GM06990 (cell line): ENCODE measurements around the gene FTCD.
"Not testable (repeated sequence)": the region's sequence is repeated elsewhere in the genome, so short reads cannot be mapped to it uniquely, and the experiment has no call there.

Experiments
- DNase-seq: peaks from one replicate; pipeline ENCODE4 v3.0.0-alpha.2; 2011; ENCODE audit not compliant: insufficient read length; ENCODE audit errors: extremely low read depth
- H3K27me3 ChIP-seq: replicated peaks from 2 replicates; pipeline ENCODE4 v1.6.0; 2011; ENCODE audit warnings: low read length; ENCODE audit not compliant: control insufficient read depth, insufficient read depth
- H3K36me3 ChIP-seq: 2 replicates; pipeline ENCODE4 v1.5.1; 2011; ENCODE audit warnings: low read length; ENCODE audit not compliant: control insufficient read depth, insufficient read depth
- H3K4me3 ChIP-seq: replicated peaks from 2 replicates; pipeline ENCODE4 v1.5.1; 2011; ENCODE audit warnings: low read depth, mild to moderate bottlenecking, control low read depth, low read length
- TF ChIP-seq, protein P1 (sequence below): IDR thresholded peaks from 2 replicates; pipeline ENCODE4 v1.5.1; 2011; ENCODE audit warnings: low read length, control low read depth, mild to moderate bottlenecking, inconsistent platforms; ENCODE audit not compliant: insufficient read depth, poor library complexity, severe bottlenecking

Gene FTCD

DNA sequence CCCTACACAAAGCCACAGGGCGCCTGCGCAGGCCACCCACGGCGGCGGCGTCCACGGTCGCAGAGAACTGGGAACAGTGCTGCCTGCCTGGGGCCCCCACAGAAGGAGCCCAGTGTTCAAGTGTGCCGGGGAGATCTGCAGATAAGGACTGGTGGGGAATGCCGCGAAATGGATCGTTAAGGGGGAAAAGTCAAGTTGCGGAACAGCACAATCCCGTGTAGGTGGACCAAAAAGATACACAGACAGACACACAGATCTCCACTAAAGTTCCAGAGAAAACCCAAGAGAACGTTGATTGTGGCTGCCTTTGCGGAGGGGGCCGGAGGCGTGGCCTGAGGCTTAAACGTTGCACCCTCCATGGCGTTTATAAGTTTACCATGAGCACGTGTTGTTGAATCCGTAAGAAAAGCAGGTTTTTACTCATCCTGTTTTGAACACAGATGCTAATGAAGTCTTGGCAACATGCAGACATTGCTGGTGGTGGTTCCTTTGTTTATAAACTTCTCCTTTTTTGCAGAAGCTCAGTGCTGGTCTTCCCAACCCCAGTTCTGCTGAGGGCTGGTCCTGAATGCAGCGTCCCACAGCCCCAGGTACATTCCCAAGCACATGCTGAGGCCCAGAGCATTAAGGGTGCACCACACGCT lies 24.8 kb upstream of the FTCD start:
- no peaks in the 10 kb centered on the region for H3K27me3 ChIP-seq

DNA sequence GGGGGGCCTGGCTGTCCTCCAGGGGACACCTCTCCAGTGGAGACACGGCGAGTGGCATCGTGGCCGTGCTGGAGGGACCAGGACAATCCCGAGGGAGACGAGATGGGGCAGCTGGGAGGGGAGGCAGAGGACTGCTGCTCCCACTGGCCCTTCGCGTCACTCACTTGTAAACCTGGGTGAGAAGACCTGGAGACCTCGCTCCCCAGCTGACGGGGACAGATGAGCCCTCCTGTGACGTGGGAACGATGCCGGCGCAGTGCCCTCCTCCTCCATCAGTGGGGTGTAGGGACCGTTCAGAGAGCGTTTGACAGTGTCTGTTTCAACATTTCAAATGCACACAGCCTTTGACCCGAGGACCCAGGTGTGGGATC lies 24.3 kb upstream of the FTCD start:
- no peak for DNase-seq
- Histone ChIP-seq H3K4me3 (no peak overlapping the region), H3K36me3 (no peaks in the 10 kb centered on the region), H3K27me3 (no peaks in the 10 kb centered on the region)
- TF ChIP-seq, protein P1, sequence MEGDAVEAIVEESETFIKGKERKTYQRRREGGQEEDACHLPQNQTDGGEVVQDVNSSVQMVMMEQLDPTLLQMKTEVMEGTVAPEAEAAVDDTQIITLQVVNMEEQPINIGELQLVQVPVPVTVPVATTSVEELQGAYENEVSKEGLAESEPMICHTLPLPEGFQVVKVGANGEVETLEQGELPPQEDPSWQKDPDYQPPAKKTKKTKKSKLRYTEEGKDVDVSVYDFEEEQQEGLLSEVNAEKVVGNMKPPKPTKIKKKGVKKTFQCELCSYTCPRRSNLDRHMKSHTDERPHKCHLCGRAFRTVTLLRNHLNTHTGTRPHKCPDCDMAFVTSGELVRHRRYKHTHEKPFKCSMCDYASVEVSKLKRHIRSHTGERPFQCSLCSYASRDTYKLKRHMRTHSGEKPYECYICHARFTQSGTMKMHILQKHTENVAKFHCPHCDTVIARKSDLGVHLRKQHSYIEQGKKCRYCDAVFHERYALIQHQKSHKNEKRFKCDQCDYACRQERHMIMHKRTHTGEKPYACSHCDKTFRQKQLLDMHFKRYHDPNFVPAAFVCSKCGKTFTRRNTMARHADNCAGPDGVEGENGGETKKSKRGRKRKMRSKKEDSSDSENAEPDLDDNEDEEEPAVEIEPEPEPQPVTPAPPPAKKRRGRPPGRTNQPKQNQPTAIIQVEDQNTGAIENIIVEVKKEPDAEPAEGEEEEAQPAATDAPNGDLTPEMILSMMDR: no peak

More for the DNA sequence above, 24.8 kb upstream of the FTCD start:
- H3K4me3 ChIP-seq: no peak overlapping the region
- no peak for DNase-seq
- TF ChIP-seq, protein P1: no peak
- no peaks in the 10 kb centered on the region for H3K36me3 ChIP-seq

DNA sequence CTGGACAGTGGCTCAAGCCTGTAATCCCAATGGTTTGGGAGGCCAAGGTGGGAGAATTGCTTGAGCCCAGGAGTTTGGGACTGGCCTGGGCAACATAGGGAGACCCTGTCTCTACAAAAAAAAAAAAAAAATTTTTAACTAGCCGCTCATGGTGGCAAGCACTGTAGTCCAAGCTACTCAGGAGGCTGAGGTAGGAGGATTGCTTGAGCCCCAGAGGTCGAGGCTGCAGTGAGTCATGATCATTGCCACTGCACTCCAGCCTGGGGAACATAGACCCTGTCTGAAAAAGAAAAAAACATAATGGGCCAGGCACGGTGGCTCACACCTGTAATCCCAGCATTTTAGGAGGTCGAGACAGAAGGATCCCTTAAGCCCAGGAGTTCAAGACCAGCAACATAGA lies 23.6 kb upstream of the FTCD start:
- Histone ChIP-seq H3K36me3 (no peaks in the 10 kb centered on the region), H3K4me3 (no peak overlapping the region), H3K27me3 (no peaks in the 10 kb centered on the region)
- no peak for DNase-seq
- TF ChIP-seq, protein P1: no peak

DNA sequence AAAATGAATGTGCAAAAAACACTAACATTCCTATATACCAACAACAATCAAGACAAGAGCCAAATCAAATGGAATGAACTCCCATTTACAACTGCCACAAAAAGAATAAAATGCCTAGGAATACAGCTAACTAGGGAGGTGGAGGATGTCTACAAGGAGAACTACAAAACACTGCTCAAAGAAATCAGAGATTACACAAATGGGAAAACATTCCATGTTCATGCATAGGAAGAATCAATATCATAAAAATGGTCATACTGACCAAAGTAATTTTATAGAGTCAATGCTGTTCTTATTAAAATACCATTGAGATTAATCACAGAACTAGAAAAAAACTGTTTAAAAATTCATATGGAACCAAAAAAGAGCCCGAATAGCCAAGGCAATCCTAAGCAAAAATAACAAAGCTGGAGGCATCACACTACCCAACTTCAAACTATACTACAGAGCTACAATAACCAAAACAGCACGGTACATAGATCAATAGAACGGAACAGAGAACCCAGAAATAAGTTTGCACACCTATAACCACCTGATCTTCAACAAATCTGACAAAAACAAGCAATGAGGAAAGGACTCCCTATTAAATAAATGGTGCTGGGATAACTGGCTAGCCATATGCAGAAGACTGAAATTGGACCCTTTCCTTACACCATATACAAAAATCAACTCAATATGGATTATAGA lies 21.2 kb upstream of the FTCD start:
- H3K36me3 ChIP-seq, H3K27me3 ChIP-seq, H3K4me3 ChIP-seq, DNase-seq: not testable (repeated sequence)

DNA sequence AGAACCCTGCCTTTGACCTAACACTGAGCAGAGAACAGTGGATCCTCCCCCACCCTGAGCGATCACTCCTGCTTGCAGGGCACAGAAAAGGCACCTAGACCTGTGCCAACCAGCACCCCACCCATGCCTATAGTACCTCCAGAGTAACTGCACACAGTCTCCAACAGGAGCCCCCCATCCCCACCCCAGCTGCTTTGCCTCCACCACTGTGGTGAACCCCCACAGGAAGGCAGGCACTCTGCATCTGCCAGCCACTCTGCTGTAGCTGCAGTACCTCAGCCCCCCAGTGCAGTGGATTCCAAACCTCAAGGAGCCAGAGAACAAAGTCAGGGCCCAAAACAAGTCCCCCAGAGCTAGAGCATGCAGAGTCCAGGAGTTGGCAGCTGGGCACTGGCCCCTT lies 18.2 kb upstream of the FTCD start:
- no peak for DNase-seq
- Histone ChIP-seq H3K36me3 (no peaks in the 10 kb centered on the region), H3K4me3 (no peak overlapping the region), H3K27me3 (no peaks in the 10 kb centered on the region)
- TF ChIP-seq, protein P1: no peak

DNA sequence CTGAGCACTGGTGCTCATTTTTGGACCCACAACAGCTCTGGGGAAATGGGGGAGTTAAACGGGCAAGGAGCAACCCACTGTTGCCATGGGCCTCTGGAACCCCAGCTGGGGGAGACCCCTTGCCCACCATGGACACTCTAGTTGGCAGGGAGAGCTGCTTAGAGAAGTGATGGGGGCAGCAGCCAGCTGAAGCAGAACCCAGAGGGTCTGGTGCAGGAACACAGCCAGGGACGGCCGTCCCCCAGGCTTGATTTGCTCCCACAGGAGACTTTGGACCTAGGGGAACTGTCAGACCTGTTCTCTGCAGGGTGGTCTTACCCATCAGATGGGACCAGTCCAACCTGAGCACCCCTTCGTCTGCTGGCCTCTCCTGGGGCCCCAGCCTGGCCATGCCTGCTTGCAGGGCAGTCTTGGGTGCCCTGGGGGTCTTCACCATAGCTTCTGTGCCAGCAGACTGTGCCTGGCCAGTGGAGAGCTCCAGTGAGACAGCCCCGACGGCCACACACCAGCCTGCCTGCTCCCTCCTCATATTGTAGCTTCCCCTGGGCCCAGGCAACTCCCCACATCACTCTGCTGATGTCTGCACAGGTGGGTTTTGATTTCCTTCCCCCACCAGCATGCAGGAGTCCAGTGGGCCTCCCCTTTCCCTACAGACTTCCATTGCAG lies 17.6 kb upstream of the FTCD start:
- Histone ChIP-seq H3K36me3 (no peaks in the 10 kb centered on the region), H3K27me3 (no peaks in the 10 kb centered on the region), H3K4me3 (no peak overlapping the region)
- TF ChIP-seq, protein P1: no peak
- DNase-seq: no peak
